Stimulated activated CD4-positive, alpha-beta T cell treated with anti-CD3 and anti-CD28 coated beads, Interleukin-1b, Interleukin-23, amount 100 ng/mL, for 48 hours (primary cell): ENCODE data around the gene CNTN6.

Experiments
- DNase-seq: peaks from one replicate; pipeline ENCODE4 v3.0.0-alpha.2; 2020

CNTN6 gene

DNA sequence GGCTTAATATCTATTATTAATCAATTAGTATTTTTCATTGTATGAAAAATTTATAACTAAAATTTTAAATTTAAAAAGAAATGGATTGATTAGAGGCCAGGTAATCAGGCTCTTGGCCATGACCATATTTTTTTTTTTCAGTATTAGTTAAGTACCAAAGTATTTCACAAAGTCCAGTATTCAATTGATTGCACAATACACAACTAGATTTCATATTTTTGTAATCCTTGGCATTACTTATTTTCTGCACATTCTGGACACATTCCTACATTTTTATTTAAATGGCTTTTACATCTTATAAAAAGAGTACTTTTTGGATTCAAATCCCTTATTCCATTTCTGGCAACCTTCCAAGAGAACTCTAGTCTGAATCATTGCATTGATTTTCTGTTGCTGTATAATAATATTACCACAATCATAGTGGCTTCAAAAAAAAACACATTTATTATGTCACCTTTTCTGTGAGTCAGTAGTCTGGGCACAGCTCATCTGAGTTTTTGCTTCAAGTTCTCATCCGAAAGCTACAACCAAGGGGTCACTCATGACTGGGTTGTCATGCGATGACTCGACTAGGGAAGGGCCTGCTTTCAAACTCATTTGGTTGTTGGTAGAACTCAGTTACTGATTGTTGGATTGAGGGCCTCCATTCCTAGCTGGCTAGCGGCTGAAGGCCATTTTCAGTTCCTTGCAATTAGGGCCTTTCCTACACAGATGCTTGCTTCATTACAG, 90.7 kb downstream of the CNTN6 start:
- DNase-seq: no peak

DNA sequence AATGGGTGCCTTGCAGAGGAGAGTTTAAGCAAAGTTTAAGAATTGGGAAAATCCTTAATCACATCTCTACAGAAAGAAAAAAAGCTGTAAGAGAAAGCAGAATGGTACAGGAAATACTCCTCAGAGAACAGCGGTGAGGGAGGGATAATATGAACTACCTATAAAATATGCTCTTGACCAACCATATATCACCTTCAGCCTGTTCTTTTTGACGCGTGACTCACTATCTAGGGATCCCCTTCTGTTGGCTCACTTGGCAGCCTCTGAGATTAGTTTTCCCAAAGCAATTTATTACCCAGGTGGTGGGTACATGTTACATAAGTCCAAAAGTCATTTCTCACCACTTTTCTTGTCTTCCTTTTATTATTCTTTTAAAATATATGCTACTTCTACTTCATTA, 97.7 kb downstream of the CNTN6 start:
- no peak for DNase-seq

DNA sequence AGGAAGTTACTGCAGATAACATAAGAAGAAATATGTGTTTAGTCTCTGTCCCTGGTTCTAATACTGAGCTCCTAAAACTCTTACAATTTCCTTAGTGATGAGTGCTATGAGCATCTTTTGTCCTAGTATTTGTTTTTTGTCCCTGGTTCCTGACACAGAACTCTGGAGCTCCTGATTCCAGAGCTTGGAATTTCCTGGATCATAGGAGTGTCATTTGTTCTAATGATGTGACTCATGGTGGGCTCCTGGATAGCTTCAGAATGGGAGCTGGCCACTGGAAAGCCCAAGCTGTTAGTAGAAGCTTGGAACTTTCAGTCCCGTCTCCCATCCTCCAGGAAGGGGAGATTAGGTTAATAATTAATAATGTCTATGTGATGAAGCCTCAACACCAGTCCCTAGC, 98.2 kb downstream of the CNTN6 start:
- DNase-seq: no peak

DNA sequence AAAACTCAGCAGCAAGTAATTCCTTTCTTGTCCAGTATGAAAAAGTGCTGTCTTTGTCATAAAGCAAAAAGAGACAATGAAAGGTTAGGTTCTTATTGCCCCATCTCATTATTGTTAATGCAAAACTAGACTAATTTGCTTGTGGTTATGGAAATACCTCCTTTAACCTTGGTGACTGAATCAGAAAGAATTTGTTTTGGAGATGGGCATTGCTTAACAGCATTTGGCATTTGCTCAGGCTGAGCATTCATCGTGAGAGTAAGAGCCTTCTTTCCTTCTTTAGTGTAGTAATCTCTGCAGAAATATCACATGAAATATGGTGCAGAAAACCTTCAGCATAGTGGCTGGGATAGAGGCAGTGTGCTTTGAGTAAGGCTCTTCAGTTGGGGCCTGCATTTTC, 103.1 kb downstream of the CNTN6 start:
- no peak for DNase-seq

DNA sequence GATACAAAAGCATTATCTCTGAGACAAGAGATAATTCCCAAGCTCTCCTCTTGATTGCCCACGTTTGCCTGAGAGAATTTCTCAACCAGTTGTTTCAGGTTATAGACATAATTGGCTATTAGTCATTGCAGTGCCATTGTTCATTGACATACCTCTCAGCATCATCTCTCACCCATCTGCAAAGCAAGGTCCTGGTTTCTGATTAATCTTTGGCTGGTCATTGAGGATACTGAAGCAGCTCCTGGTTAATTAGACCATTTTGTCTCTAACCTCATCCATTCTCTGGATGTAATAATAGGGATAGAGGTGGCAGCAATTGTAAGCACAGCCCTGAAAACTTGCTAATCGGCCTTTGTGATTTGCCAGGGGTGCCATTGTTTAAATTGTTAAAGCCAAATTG, 104.2 kb downstream of the CNTN6 start:
- DNase-seq: no peak

DNA sequence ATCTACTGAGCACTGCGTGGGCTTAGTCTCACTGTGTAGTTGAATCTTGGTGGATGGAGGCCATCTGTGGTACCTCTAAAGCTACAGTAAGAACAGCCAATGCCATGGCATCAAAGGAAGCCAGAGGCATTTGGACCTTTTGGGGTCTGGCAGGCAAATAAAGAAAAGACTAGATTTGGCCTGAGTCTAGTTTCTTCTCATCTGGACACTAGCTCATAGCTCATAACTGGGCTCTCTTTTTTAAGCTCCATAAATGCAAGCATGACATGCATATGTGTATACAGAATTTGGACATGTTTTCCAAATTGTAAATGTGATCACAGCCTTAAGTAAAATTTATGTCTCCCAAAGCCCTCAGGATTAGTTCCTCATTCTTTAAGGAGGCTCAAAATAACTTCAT, 107.5 kb downstream of the CNTN6 start:
- DNase-seq: no peak

DNA sequence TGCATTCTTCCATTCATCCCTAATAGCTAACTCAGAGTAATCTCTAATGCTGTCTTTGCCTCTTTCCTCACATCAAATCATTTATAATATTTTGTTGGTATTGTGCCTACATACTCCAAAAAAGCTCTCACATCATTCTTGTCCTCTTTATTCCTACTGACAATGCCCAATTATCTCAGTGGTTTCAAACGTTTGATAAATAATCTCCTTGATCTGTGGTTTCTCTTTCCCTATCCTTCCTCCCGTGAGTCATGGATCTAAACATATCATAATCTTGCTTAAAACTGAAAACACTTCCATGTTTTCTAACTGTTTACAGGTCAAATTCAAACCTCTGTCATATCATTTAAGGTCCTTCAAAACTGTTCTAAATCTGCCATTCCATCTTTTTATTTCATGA, 115.1 kb downstream of the CNTN6 start:
- no peak for DNase-seq

DNA sequence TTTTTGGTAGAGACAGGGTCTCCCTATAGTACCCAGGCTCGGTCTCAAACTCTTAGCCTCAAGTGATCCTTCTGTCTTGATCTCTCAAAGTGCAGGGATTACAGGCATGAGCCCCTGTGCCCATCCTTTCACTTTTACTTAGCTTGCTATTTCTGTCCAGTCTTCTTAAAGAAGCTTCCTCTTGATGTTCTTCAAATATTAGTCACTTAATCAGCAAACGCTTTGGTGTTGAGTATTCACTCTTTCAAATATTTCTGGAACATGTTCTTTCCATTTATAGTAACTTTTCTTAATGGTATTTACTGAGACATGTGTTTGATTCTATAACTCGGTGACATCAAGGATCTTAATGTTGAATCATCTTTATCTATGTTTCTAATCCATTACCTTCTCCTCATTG, 122.1 kb downstream of the CNTN6 start:
- no peak for DNase-seq

DNA sequence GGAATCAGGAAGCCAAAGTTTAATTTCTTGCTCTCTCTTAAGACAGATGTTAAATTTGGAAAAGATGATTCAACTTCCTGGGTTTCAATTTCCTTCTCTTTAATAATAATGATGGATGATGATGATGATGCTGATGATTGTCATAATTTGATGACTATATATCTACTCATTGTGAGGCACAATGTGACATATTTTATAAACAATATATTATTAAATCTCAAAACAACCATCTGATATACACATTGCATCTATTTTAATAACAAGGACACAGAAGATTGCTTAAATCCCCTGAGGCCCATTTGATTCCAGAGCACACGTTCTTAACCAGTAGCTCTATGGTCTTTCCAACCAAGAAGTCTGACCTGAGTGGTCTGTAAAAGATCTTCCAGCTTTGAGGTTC, 124.0 kb downstream of the CNTN6 start:
- no peak for DNase-seq

DNA sequence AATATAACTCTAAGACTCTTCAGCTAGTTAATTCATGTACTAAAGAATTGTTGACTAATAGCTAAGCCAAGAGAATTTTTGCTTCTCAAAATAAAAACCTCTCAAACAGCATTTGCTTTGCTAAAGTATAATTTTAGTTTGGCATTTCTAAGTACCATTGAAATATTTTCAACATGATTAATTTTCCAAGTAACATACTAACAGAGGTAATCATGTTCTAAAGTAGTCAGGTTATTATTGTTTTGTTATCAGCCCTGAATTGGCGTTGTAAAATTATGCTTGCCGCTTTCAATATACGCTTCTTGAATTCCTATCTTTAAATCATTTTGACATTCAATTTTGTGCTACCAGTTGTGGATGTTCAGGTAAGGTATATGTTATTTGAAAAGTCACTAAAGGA, 134.3 kb downstream of the CNTN6 start:
- DNase-seq: no peak

DNA sequence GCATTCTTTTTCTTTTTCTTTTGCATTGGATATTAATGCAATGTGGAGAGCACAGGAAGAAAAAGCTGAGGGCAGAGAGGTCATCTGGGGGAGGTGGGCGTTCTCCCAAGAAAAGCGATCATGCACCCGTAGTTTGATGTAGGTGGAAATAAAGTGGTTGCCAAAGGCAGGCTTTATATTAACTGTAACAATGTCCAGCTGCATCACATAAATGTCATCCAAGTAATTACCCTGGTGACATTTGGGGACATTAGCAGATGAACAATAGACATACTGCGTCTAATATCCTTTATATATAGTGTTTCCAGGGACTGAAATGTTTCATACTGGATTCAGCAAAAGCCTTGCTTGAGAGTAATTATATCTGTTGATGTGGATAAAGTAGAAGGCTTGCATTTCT, 135.5 kb downstream of the CNTN6 start:
- DNase-seq: no peak

DNA sequence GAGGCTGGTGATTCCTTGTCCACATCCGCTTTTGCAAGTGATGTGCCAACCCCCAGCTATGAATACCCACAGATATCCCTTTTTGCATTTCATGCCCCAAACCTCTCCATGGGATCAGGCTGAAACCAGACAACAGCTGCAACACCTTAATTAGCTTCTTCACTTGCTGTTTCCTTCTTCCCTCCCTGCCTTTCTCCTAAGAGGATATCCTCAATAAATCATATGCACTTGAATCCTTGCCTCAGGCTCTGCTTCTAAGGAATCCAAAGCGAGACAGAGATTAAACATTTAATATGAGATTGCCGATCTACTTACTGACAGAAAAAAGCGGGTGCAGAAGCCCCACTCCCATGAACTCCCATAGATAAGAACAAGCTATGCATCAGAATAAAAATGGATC, 138.1 kb downstream of the CNTN6 start:
- no peak for DNase-seq

DNA sequence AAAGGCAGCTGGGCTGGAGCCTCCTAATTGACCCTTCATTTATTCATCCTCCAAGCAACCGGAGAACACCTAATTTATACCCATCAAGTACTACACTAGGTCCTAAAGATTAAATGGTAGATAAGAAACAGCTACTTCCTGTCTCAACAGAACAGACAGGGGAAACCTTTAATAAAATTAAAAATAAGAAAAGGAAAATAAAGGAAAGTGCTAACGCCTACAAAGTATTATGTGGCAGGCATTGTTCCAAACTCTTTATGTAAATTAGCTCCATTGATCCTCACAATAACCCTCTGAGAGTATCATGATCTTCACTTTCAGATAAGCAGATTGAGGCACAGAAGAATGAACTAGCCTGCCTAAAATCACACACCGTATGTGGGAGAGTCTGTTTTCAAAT, 139.5 kb downstream of the CNTN6 start:
- DNase-seq: no peak

DNA sequence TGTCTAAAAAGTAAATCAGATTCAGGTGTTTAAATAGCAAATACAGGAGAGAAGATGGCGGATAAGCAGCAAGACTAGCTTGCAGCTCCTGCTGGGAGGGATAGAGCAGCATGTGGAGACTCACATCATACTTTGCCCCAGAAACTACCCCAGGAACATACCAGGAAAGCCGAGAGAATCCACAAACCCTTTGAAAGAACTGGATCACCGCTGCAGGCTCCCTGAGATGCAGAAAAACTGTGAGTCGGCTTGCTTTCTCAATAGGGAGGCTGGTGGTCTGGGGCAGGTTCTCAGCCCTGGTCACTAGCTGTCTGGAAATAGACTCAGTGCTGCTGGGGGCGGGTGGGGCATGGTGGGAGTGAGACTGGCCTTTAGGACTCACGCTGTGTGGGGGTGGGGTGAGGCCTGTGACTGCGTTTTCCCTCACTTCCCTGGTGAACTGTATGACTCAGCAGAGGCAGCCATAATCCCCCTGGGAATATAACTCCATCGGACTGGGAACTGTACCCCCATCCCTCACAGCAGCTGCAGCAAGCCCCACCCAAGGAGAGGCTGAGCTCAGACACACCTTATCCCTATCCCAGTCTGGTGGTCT, 142.8 kb downstream of the CNTN6 start:
- DNase-seq: no peak

DNA sequence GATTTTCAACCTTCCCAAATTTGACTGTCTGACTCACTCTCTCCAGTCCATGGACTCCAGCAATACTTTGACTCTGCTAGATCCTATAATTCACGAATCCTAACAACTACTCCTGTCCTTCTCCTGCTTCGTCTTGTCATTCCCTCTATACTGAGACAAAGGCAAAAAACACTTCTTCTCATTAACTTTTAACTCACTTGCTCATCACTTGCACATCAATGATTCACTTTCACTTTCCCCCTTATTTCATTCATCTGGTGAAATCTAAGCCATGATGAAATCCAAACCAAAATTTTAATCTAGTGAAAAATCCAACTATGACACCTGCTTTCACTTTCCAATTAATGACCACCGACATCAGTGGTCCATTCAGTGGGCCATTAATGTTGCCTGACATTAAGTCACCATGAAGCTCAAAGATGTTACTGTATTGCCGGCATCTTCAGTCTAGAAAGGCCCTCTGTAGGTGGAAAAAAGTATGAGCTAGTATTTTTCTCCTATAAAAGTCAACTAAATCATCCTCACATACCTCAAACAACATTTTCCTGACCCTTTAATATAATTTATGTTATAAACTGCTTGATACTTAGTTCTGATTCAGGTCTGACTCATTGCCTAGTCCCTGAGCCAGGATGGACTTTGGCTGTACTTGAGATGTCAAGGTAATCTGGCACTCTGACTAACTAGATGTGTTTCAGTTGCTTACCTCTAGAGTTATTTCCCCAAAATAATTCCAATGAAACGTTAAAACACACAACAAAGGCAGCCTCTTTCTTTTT, 158.6 kb downstream of the CNTN6 start:
- no peak for DNase-seq

DNA sequence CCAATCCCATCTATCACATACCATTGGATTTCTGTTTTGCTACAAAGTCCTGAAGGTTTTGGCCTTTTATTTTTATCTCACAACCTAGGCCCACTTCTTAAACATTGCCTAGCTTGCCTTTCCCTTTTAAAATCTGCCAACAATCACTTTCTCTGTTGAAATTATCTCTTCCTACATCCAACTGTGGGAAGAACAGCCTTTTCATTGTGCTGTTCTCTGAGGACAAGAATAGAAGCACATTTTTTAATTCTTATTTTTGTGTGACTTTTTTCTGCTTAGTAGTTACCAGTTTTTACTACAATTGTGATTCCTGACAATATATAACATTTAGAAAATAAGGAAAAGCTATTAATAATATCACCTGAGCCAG, 159.2 kb downstream of the CNTN6 start:
- DNase-seq: no peak

DNA sequence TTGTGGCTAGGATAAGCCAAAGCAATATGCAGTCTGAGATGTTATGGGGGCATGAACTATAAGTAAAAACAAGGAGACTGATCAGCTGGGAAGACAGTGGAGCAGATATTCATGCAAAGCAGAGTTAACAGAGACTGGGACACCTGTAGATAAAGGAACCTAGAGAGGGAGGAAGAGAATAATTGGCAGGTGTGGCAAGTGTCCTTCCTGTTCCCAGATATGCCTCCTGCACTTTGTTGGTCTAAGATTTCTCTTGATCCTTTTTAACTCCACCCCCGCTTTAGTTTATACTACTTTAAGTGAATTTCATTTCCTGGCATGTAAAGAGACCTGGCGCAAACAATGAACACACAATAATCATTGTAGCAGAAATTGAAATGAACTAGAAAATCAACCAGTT, 169.4 kb downstream of the CNTN6 start:
- DNase-seq: no peak

DNA sequence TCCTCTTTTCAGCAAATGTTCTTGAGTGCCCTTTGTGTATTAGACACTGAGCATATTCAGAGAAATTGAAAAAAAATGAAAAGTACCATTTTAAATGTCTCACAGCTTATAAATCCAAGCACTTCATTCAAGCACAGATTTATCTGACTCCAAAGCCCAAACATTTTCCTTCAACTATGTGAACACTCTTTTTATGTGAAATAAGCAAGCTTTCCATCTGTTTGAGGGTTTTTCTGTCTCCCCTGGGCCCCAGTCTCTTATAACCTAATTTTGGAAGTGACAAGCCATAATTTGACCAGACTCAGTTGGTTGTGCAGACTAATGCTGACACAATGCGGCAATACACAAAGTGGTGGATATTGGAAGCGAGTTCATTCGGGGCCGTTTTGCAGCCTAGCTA, 170.3 kb downstream of the CNTN6 start:
- DNase-seq: no peak

DNA sequence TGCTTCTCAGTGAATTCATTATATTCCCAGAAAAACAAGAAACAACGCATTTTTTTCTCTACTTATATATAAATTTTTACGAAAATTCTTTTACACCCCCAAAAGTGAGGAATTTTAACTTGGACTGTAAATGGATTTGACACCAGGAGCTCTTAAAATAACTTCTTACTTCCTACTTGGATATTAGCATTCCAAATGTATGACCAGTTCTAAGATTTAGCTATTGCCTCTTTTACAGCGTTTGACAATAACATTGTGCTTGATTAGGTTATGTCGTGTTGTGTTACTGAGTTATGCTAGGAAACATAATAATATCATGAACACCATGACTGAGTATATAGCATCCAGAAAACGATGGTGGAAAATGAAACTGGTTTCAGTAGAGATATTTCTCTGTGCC, 177.0 kb downstream of the CNTN6 start:
- DNase-seq: no peak

DNA sequence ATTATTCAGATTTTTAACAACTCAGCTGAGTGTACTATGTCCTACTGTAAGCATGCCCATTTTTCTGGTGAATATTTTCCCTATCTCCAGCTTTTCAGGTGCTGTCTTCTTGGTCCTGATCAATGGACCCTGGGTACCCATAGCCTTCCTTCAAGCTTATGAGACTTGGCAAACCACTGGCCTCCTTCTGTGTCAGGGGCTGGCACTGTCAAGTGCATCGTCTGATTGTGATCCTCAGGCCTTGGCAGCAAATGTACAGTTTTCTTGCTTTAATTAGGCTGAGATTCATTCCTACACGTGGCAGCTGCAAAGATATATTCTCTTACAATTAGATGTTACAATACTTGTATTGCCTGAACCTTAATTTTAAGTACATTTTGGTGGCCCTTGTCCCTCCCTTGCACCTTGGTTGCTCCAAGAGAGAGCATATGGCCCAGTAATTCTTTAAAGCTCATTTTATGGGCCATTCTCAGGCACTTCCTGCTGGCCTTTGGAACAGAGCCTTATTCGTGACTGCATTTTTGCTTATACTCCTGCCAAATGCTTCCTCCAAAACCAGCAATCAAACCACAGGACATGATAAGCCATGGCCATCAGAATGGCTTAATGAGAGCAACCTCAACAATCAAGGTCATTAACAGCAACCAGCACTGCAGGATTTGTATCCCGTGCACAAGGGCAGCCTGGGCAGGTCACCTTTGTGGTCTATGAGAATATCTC, 179.9 kb downstream of the CNTN6 start:
- DNase-seq: no peak

DNA sequence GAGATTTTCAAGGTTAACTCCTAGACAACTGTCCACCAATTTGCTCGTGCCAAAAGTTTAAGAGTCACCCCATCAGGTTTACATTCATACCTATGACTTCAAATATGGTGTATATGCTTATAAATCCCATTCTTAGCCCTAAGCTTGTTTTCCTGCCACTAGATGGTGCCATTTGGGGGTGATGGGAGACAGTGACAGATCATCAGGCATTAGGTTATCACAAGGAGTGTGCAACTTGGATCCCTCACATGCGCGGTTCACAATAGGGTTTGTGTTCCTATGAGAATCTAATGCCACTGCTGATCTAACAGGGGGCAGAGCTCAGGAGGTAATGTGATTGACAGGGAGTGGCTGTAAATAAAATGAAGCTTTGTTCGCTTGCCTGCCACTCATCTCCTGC, 182.7 kb downstream of the CNTN6 start:
- DNase-seq: no peak

DNA sequence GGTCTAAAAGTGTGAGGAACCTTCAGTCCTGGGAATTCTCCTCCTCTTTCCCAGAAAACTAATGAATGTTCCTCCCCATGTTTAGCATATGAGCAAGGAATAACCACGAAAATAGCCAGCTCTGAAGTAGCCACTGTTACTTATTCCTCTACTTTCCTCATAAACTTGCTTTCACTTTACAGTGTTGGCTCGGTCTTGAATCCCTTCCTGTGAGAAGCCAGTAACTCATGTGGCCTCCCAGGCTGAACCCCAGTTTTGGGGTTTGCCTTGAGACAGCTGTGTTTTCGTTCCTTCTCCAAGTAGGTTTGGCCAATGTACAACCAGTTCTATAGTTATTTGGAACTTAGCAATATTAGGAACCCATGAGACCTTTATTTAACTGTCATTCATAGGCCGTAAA, 195.0 kb downstream of the CNTN6 start:
- DNase-seq: no peak

DNA sequence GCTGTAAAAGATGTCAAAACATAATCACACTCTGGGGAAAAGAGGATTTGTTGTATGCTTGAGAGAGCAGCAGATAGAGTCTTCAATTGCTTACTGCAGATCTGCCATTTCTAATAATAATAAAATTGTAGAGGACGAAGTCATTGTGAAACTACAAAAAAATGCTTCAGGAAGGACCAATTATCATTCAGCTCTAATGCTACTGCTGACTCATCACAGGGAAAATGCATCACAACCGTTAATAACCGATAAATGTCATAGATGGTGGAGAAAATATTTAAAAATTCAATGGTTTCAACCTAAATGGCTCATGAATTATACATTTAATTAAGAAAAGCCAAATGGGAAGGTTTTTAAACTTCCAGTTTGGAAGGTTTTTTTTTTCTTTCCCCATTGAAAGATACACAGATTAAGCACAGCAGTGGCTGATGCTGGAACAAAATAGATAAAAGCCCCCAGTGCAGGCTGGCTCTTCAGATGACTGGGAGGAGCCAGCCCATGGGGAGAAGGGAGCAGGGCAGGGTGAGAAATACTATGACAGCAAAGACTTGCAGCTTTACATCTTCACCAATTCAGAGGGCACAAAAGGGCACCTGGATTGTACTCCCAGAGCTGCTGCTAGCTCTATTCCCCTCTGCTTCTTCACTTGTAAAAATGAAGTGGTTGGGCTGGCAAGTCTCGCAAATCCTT, 196.1 kb downstream of the CNTN6 start:
- no peak for DNase-seq
